NK-92 (cell line): ENCODE data around the gene PMS1.
"Not testable (repeated sequence)": the region's sequence is repeated elsewhere in the genome, so short reads cannot be mapped to it uniquely, and the experiment has no call there.

Experiments
- DNase-seq: peaks from one replicate; lab custom pipeline; 2025; ENCODE audit not compliant: unreplicated experiment; lab: John Stamatoyannopoulos, UW

PMS1 gene

GRCh38 chr2:189803431-189803830 lies 19.2 kb downstream of the PMS1 start:
- DNase-seq: no peak

GRCh38 chr2:189818249-189819038 lies 34.2 kb downstream of the PMS1 start:
- no peak for DNase-seq

- DNase-seq: no peak
Measured at GRCh38 chr2:189819297-189819704, 35.1 kb downstream of the PMS1 start.

- DNase-seq: no peak
Measured at GRCh38 chr2:189821953-189822748, 37.9 kb downstream of the PMS1 start.

GRCh38 chr2:189824694-189825396 lies 40.6 kb downstream of the PMS1 start:
- DNase-seq: no peak

- DNase-seq: no peak
Measured at GRCh38 chr2:189826039-189826438, 41.8 kb downstream of the PMS1 start.

GRCh38 chr2:189829102-189829833 lies 45.0 kb downstream of the PMS1 start:
- no peak for DNase-seq

- DNase-seq: no peak
Measured at GRCh38 chr2:189830510-189830909, 46.3 kb downstream of the PMS1 start.

- no peak for DNase-seq
Measured at GRCh38 chr2:189834059-189834458, 49.8 kb downstream of the PMS1 start.

- DNase-seq: not testable (repeated sequence)
Measured at GRCh38 chr2:189834642-189835041, 50.4 kb downstream of the PMS1 start.

GRCh38 chr2:189835855-189836558 lies 51.8 kb downstream of the PMS1 start:
- DNase-seq: no peak

GRCh38 chr2:189836644-189837043 lies 52.4 kb downstream of the PMS1 start:
- no peak for DNase-seq

- no peak for DNase-seq
Measured at GRCh38 chr2:189837326-189837725, 53.1 kb downstream of the PMS1 start.

GRCh38 chr2:189841019-189841418 lies 56.8 kb downstream of the PMS1 start:
- DNase-seq: no peak

- no peak for DNase-seq
Measured at GRCh38 chr2:189848276-189848675, 64.0 kb downstream of the PMS1 start.

- no peak for DNase-seq
Measured at GRCh38 chr2:189849550-189849949, 65.3 kb downstream of the PMS1 start.

- DNase-seq: no peak
Measured at GRCh38 chr2:189851174-189851826, 67.0 kb downstream of the PMS1 start.

- no peak for DNase-seq
Measured at GRCh38 chr2:189854187-189854586, 69.9 kb downstream of the PMS1 start.

GRCh38 chr2:189854940-189855339 lies 70.7 kb downstream of the PMS1 start:
- no peak for DNase-seq

GRCh38 chr2:189858291-189858690 lies 74.0 kb downstream of the PMS1 start:
- no peak for DNase-seq
